GM12878 (cell line): ENCODE data around the gene CHCT1. TPM values are rescaled to one million over a fixed set of nuclear protein-coding genes. Genes with fewer than 3 reads are reported as not detected.

Experiments used
- ATAC-seq: fragments of 200-7000 bp; cut with Tn5 transposase; 3 replicates; pipeline ENCODE4 v1.9.1; 2020; ENCODE audit warnings: mild to moderate bottlenecking, moderate library complexity
- BruUV-seq: library from RNA; stranded (reverse); fragments of 400-500 nt; replicated peaks from 2 replicates; lab custom pipeline; 2021; lab: Mats Ljungman, UMichigan
- CTCF ChIA-PET: fragments of 300-600 bp; sonication (Branson Sonifier 250); formaldehyde crosslinking; extraction: SDS; loops from one replicate; lab custom pipeline; 2021; ENCODE audit warnings: inconsistent platforms; lab: Yijun Ruan, JAX
- POLR2A ChIA-PET: fragments of 350-600 bp; formaldehyde crosslinking; extraction: SDS; loops from one replicate; lab custom pipeline; 2021; ENCODE audit warnings: inconsistent platforms; lab: Charles Lee
- RAD21 ChIA-PET: fragments of 300-600 bp; sonication (Branson Sonifier 250); formaldehyde crosslinking; loops from one replicate; lab custom pipeline; 2023; ENCODE audit warnings: antibody characterized with exemption; ENCODE audit not compliant: unreplicated experiment; lab: Charles Lee
- SMC1A ChIA-PET: fragments of 300-600 bp; sonication (Branson Sonifier 250); formaldehyde crosslinking; loops from one replicate; lab custom pipeline; 2023; ENCODE audit not compliant: unreplicated experiment, uncharacterized antibody; lab: Charles Lee
- DNase-seq: peaks from one replicate; pipeline ENCODE4 v3.0.0-alpha.2; 2011; ENCODE audit warnings: low read depth, low spot score
- FAIRE-seq: peaks from 3 replicates; lab custom pipeline; 2011; peaks lifted over from hg19 to GRCh38; lab: Jason Lieb, UNC
- H2AFZ ChIP-seq: 2 replicates; pipeline ENCODE4 v1.6.0; 2011; ENCODE audit warnings: low read depth, low read length, control low read depth; ENCODE audit not compliant: control insufficient read depth
- H3K27ac ChIP-seq: 2 replicates; pipeline ENCODE4 v1.5.1; 2011; ENCODE audit warnings: control low read depth; ENCODE audit not compliant: control insufficient read depth, insufficient read depth
- H3K27me3 ChIP-seq, 2 experiments: replicated peaks in 1 of 2; 2 replicates each; pipeline versions ENCODE4 v1.6.0 to v1.6.1; 2011; ENCODE audit warnings: low read length in 1 of 2; ENCODE audit not compliant: control insufficient read depth in 2 of 2, insufficient read depth in 2 of 2
- H3K36me3 ChIP-seq, 2 experiments: 2 replicates each; pipeline ENCODE4 v1.5.1; 2011; ENCODE audit warnings: low read length in 1 of 2; ENCODE audit not compliant: control insufficient read depth in 2 of 2, insufficient read depth in 2 of 2
- H3K4me1 ChIP-seq: 2 replicates; pipeline ENCODE4 v1.6.1; 2011; ENCODE audit warnings: mild to moderate bottlenecking, low read length, moderate library complexity, mixed read lengths; ENCODE audit not compliant: control insufficient read depth, insufficient read depth
- H3K4me2 ChIP-seq: 2 replicates; pipeline ENCODE4 v1.6.0; 2011; ENCODE audit warnings: control low read depth; ENCODE audit not compliant: control insufficient read depth, insufficient read depth
- H3K4me3 ChIP-seq: fragments of 200-600 bp; sonication (generic); 2 replicates; pipeline ENCODE4 v1.5.1; 2016
- H3K79me2 ChIP-seq: 2 replicates; pipeline ENCODE4 v1.6.0; 2011; ENCODE audit warnings: low read length; ENCODE audit not compliant: control insufficient read depth, insufficient read depth
- H3K9ac ChIP-seq: 2 replicates; pipeline ENCODE4 v1.8.0; 2011; ENCODE audit warnings: low read length, control low read depth, mixed read lengths; ENCODE audit not compliant: control insufficient read depth, insufficient read depth
- H3K9me3 ChIP-seq: replicated peaks from 3 replicates; pipeline ENCODE4 v1.5.1; 2011; ENCODE audit warnings: mild to moderate bottlenecking, low read length; ENCODE audit not compliant: control insufficient read depth, insufficient read depth
- H4K20me1 ChIP-seq: 2 replicates; pipeline ENCODE4 v1.6.0; 2011; ENCODE audit not compliant: control insufficient read depth, insufficient read depth
- CREB1 ChIP-seq: IDR thresholded peaks from 2 replicates; pipeline ENCODE4 v1.6.1; 2012; ENCODE audit warnings: low read depth, mild to moderate bottlenecking, inconsistent platforms
- E4F1 ChIP-seq: fragments of 450-650 bp; IDR thresholded peaks from 2 replicates; pipeline ENCODE4 v1.6.1; 2018; ENCODE audit warnings: borderline replicate concordance, mild to moderate bottlenecking; ENCODE audit not compliant: partially characterized antibody
- EP300 ChIP-seq, 2 experiments: fragments of 150-350 bp in 1 of 2; IDR thresholded peaks; 2 replicates each; pipeline ENCODE4 v1.6.1; 2011 to 2012; ENCODE audit warnings: low read depth in 2 of 2, low read length in 2 of 2, borderline replicate concordance in 1 of 2, improper control_type of control experiment in 1 of 2, inconsistent platforms in 1 of 2; ENCODE audit not compliant: control insufficient read depth in 1 of 2
- ETV6 ChIP-seq, 2 experiments: fragments of 450-650 bp in 1 of 2; IDR thresholded peaks in 1 of 2; conservative IDR thresholded peaks in 1 of 2; 2 replicates each; pipeline ENCODE4 v1.6.1; 2014; ENCODE audit warnings: antibody characterized with exemption in 1 of 2, borderline replicate concordance in 1 of 2, low read depth in 1 of 2, mild to moderate bottlenecking in 1 of 2, moderate library complexity in 1 of 2
- KLF5 ChIP-seq: fragments of 450-650 bp; IDR thresholded peaks from 2 replicates; pipeline ENCODE4 v1.6.1; 2014; ENCODE audit warnings: mild to moderate bottlenecking; ENCODE audit not compliant: partially characterized antibody
- NFXL1 ChIP-seq: fragments of 450-650 bp; IDR thresholded peaks from 2 replicates; pipeline ENCODE4 v1.6.1; 2017; ENCODE audit warnings: antibody characterized with exemption, mild to moderate bottlenecking, borderline replicate concordance
- POU2F2 ChIP-seq: IDR thresholded peaks from 3 replicates; pipeline ENCODE4 v1.6.1; 2011; ENCODE audit warnings: low read depth, mild to moderate bottlenecking, low read length, borderline replicate concordance
- RELA ChIP-seq: fragments of 450-650 bp; IDR thresholded peaks from 2 replicates; pipeline ENCODE4 v1.8.0; 2014; ENCODE audit warnings: borderline replicate concordance; ENCODE audit not compliant: partially characterized antibody
- RELB ChIP-seq: fragments of 450-650 bp; IDR thresholded peaks from 2 replicates; pipeline ENCODE4 v1.6.1; 2017; ENCODE audit warnings: low read depth, mild to moderate bottlenecking, moderate library complexity
- TCF12 ChIP-seq: IDR thresholded peaks from 2 replicates; pipeline ENCODE4 v1.6.1; 2011; ENCODE audit warnings: low read depth, mild to moderate bottlenecking, low read length
- ZNF592 ChIP-seq: fragments of 450-650 bp; IDR thresholded peaks from 2 replicates; pipeline ENCODE4 v1.6.1; 2017; ENCODE audit warnings: mild to moderate bottlenecking, moderate library complexity
- in situ Hi-C: fragments of 300-500 bp; cut with MboI; formaldehyde crosslinking; loops from 9 replicates; pipeline ENCODE4 v1.14.3; 2018; ENCODE audit warnings: mixed read lengths
- intact Hi-C: fragments of 100-400 bp; cut with micrococcal nuclease; formaldehyde crosslinking; loops from one replicate; pipeline ENCODE4 v1.14.2; 2022; ENCODE audit not compliant: unreplicated experiment
- polyA plus RNA-seq, 11 experiments: library from polyadenylated mRNA; depleted of rRNA in 4 of 11; unstranded in 6 of 11; stranded (reverse) in 5 of 11; fragments of >200 nt; fragmentation: Nextera tagmentation in 4 of 11; fragmentation: Illumina TruSeq in 1 of 11; extraction: Ambion mirVana in 4 of 11; extraction: Trizol in 1 of 11; gene quantifications; 1 replicate in 1 of 11; 2 replicates in 10 of 11; pipeline versions ENCODE4 v1.2.1 to v1.2.3, GENCODE V29; 2011 to 2016; ENCODE audit warnings: inconsistent platforms in 2 of 11, missing spikeins in 2 of 11, low read depth in 1 of 11
- total RNA-seq, 4 experiments: library from RNA; depleted of rRNA in 3 of 4; stranded (reverse); fragments of >200 nt in 3 of 4; fragmentation: Illumina TruSeq in 1 of 4; extraction: Trizol in 1 of 4; gene quantifications; 2 replicates each; pipeline versions ENCODE4 v1.2.1 to v1.2.3, GENCODE V29; 2013 to 2021

Gene CHCT1
- total and polyA plus RNA-seq, 10 of the 15 experiments (the other 5 are each of a cell fraction or from before 2014, with no cell fraction given): 0.23 to 0.35 TPM; not detected in 8

GRCh38 chr17:60445144-60445543 lies 22.9 kb downstream of the CHCT1 start:
- no peak overlapping the region for H3K4me3 ChIP-seq
- ChIA-PET POLR2A (interaction anchor here (0.6 kb wide), 1 partner anchor 111 kb away, joined by 3 read pairs; no protein-coding TSS in a partner anchor), SMC1A (interaction anchor here (0.8 to 1.7 kb wide), 4 partner anchors 9 to 213 kb away, joined by 3 to 5 read pairs (median 4); no protein-coding TSS in a partner anchor), CTCF (no interaction called here), RAD21 (interaction anchor here (1.0 kb wide), 1 partner anchor 195 kb away, joined by 4 read pairs; no protein-coding TSS in a partner anchor)
- peaks cover 0 to 5% of the 10 kb centered on the region in 2 experiments; a peak in 2 of 4 replicates for H3K36me3 ChIP-seq
- no peak for ATAC-seq
- H3K4me2 ChIP-seq: no peak overlapping the region
- H4K20me1 ChIP-seq: no peaks in the 10 kb centered on the region
- TF ChIP-seq RELA (no peak), KLF5 (no peak), TCF12 (no peak), POU2F2 (no peak), ZNF592 (no peak), EP300 (IDR thresholded peaks at IDR 0.05; ENCODE audit: borderline replicate concordance in 1 of 2, control insufficient read depth in 1 of 2, low read depth in 2 of 2, low read length in 2 of 2) (no peak), CREB1 (no peak), ETV6 (conservative IDR thresholded peaks at IDR 0.05 in 1 of 2, IDR thresholded peaks at IDR 0.05 in 1 of 2; ENCODE audit: borderline replicate concordance in 1 of 2, low read depth in 1 of 2) (0 out of 4 replicates have a peak, but pooled peaks of 1 of the 2 experiments have one; percentile 16), RELB (no peak), NFXL1 (peak; percentile 20; the same call in 1 of the 2 replicates), E4F1 (no peak)
- no peak for FAIRE-seq
- H3K79me2 ChIP-seq: no peaks in the 10 kb centered on the region
- H3K9ac ChIP-seq: no peak overlapping the region
- in situ Hi-C loops: no loop called here
- no peaks in the 10 kb centered on the region for H3K9me3 ChIP-seq
- intact Hi-C loops: no loop called here
- H2AFZ ChIP-seq: no peak overlapping the region
- DNase-seq: no peak
- no TSS peak for BruUV-seq
- no peaks in the 10 kb centered on the region for H3K4me1 ChIP-seq
- H3K27me3 ChIP-seq: no peaks in the 10 kb centered on the region
- no peak overlapping the region for H3K27ac ChIP-seq
